CD4-positive, alpha-beta T cell treated with Interleukin-15 for 4 hours (primary cell): Measurements from ENCODE around the gene HBZ.
"Not testable (repeated sequence)": the region's sequence is repeated elsewhere in the genome, so short reads cannot be mapped to it uniquely, and the experiment has no call there.

Experiments
- DNase-seq: peaks from one replicate; pipeline ENCODE4 v3.0.0-alpha.2; 2020; ENCODE audit warnings: low spot score

The HBZ gene

GRCh38 chr16:152141-153128 is at the start of gene HBZ:
TSS of gene HBZ (plus strand) at chr16:152644. CDS start at chr16:152910, 266 bp downstream.
- no peak for DNase-seq

DNA sequence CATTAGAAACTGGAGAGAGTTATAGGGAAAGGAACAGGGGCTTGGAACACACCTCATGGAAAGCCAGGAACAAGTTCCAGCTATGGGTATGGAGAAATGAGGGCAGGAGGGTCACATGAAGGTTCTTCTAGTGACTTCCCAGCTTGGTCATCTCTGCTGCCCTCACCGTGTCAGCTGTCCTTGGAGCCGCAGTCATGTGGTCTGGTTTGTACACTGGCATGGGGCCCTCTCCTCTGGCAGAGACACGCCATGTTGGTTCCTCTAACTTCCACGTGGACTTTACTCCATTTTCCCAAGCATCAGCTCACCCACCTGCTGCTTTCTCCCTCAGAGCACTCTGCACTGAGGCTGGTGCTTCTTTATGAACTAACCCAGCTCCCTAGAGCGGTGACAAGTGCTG is 48.1 kb upstream of the HBZ start:
- DNase-seq: no peak

- DNase-seq: no peak
Measured at GRCh38 chr16:104928-105327, 47.5 kb upstream of the HBZ start.

GRCh38 chr16:105521-105920 is 46.9 kb upstream of the HBZ start:
- DNase-seq: no peak

DNA sequence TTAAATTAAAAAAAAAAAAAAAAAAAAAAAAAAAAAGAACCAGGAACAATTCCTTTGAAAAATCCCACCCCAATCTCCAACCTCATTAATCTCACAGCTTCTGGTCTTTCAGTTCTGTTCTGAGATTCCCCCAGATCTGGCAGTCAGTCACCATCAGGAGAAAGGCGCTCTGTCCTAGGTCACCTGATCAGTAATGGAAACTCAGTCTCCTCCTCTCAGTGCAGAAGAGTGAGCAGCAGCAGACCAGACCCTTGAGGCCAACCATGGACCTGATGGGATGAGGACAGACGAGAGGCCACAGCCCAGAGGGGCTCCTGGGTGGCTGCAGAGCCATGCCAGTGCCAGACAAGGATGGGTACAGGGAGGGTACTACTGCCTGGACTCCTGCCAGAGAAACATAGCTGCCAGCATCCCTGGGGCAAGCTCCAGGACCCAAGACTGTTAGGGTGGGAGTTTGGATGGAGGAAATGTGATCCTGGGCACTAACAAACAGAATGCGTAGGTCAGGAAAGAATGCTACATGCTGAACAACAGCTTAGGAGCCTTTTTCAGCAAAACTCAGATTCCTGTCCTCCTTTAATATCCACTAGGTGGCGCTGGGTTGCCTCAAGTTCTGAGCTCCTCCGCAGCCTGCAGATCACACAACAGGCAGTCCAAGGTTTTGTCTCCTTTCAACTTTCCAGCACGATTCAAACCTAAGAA is 45.7 kb upstream of the HBZ start:
- peak; percentile 73 for DNase-seq

- no peak for DNase-seq
Measured at GRCh38 chr16:112153-112840, 40.1 kb upstream of the HBZ start.

GRCh38 chr16:114327-114726 is 38.1 kb upstream of the HBZ start:
- DNase-seq: no peak

DNA sequence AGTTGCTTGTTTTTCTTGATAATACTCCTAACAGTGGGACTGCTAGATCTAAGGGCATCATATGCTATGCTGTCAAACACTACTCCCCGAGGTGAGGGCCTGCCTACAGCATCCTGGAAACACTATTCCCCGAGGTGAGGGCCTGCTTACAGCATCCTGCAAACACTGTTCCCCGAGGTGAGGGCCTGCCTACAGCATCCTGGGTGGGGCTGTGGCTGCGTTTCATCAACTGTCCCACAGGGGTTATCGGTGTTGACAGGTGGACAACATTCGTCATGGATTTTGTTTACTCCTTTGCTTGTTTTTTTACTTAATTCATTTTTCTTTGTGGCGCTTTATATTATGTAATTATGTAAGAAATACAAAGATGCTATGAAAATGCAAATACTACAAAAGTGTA is 36.4 kb upstream of the HBZ start:
- no peak for DNase-seq

DNA sequence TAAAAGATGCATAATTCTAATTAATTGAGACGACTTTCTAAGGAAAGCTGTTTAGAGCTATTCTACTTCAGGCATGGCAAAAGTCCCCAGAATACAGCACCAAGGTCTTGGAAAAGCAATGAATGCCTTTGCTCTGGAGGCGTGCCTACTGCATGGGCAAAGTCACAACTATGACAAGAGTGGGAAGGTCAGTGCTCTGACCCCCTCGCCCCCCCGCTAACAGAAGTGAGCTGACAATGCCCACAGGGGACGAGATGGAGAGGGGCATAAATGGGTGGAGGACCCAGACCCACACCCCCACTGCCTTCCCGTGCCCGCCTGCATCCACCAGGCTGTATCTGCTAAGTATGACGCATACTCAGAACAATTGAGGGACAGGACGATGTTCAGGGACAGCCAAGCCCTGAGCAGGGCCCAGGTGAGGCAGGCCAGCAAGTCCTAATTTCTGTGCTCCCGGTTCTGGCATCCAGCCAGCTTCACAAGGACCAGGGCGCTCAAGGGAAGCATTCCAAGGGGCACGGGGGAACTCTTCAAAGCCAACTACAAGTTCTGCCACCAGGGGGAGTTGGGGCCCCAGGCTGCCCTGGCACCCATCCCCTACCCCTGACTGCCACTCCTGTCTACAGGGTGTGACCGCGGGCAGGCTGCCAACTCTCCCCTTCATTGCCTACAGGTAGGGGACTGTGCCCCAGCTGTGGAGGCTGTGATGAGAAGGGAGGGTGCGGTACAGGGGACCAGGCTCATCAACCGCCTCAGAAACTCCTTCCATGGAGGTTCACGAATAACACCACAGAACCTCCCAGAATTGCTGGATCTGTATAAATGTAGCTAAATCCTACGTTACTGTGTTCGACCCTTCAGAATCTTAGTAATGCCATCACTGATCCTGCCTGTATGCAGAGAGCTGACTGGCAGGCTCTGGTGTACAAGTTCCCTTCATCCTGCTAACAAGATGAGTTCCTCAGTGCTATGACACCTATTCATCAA is 34.8 kb upstream of the HBZ start:
- DNase-seq: peak; percentile 68

GRCh38 chr16:118857-119256 is 33.6 kb upstream of the HBZ start:
- DNase-seq: no peak

GRCh38 chr16:119295-119694 is 33.1 kb upstream of the HBZ start:
- no peak for DNase-seq

DNA sequence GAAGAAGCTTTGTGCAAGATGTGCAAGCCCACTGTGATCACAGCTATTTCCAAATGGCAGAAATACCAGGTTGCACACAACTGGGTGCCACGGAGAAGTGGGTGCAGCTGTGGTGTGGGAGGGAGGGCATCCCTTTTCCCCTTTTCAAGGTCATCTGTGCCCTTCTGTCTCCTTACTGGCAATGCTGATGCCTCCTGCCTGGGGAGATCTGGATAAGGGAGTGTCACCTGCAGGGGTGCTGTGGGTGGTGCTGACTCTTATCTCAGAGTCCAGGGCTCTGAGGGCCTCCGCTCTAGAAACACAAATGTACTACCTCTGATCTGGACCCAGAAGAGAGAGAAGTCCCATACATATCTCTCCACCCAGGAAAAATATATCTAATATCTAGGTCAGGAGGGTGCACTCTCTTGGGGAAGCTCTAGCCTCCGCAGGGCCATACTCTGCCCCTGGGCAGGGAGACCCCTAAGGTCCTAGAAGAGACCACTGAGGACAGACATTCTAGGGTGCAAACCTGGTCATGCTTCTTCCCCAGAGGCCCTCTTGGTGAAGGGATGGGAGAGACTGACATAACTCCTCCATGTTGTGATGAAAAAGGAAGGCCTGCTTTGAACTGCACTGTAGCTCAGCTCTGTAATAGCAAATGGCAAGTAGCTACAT is 32.5 kb upstream of the HBZ start:
- DNase-seq: no peak

- no peak for DNase-seq
Measured at GRCh38 chr16:120756-121155, 31.7 kb upstream of the HBZ start.

DNA sequence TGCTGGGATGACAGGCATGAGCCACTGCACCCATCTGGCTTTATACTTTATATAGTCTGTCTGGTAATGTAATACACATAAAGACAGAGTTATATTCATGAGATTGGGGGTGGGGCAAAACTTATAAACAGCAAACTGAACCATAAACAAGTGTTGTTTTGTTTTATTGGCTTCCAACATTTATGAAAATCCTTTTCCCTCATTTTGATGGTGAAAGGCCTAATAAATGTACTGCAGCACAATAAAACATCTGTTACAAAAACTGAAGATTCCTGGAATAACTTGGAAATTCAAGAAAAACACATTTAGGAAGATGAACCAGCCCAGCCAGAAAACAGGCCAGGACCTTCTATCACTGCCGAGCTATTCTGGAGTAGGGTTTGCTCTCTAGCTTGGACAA is 30.1 kb upstream of the HBZ start:
- DNase-seq: no peak

DNA sequence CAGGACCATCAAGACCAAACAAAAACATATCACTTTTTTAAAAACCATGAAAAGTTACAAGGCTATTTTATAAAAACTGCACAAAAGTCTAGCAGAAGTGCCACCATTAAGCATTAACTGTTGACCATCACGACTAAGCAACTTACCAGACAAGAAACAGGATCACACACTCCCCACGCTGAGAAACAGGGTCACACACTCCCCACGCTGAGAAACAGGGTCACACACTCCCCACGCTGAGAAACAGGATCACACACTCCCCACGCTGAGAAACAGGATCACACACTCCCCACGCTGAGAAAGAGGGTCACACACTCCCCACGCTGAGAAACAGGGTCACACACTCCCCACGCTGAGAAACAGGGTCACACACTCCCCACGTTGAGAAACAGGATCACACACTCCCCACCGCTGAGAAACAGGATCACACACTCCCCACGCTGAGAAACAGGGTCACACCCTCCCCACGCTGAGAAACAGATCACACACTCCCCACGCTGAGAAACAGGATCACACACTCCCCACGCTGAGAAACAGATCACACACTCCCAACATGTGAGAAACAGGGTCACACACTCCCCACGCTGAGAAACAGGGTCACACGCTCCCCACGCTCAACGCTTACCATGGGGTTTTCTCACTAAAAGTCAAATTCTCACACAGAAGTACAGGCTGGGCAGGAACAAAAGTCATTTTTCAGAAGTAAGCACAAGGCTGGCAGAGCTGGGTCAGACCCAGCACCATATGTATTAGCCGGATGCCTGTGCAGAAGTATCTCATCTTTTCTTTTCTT is 28.7 kb upstream of the HBZ start:
- DNase-seq: not testable (repeated sequence)

DNA sequence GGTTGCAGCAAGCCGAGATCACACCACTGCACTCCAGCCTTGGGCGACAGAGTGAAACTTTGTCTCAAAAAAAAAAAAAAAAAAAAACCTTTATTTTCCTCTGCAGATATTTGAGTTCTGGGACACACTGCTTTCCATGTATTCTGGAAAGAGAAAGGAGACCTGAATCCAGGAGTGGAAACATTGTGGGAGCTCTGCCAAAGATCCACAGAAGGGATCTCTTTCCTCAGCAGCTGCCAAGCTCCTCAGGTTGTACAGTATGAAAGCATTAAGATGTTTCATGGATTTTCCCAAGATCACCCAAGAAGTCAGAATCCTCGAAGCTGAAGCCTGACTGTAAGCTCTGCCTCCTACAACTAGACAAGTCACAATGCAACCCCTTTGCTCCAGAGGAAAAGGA is 27.4 kb upstream of the HBZ start:
- no peak for DNase-seq

GRCh38 chr16:129075-129474 is 23.4 kb upstream of the HBZ start:
- DNase-seq: no peak

DNA sequence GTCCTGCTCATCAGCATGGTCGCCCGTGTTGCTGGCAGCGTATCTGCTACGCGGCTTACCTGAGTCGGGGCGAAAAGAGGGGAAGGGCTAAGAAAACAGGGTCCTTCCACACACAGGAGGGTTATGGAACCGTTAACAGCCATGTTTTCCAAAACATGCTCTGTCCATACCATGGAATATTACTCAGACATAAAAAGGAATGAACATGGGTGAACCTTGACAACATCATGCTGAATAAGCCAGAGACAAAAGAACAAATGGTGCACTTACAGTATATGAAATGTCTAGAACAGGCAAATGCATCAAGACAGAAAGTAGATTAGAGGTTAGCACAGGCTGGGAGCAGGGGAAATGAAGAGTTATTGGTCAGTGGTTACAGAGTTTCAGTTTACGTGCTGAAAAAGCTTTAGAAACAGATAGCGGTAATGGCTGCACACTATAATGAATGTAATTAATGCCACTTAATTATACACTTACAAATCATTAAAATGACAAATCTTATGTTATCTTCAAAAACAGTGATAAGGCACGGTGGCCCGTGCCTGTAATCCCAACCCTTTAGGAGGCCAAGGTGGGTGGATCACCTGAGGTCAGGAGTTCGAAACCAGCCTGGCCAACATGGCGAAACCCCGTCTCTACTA is 21.8 kb upstream of the HBZ start:
- DNase-seq: no peak

DNA sequence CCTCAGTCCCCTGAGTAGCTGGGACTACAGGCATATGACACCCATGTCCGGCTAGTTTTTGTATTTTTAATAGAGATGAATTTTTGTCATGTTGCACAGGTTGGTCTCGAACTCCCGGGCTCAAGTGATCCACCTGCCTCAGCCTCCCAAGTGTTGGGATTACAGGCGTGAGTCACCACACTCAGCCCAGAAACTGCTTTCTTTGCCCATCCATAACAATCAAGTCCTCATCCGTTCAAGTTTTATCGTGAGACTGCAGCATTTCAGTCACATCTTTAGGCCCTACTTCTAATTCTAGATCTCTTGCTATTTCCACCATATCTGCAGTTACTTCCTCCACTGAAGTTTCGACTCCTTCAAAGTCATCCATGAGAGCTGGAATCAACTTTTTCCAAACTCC is 20.3 kb upstream of the HBZ start:
- no peak for DNase-seq

GRCh38 chr16:133716-134115 is 18.7 kb upstream of the HBZ start:
- DNase-seq: no peak
